ENCODE results near the gene HDX.
"Not testable (repeated sequence)": the region's sequence is repeated elsewhere in the genome, so short reads cannot be mapped to it uniquely, and the experiment has no call there.

HDX gene, protein sequence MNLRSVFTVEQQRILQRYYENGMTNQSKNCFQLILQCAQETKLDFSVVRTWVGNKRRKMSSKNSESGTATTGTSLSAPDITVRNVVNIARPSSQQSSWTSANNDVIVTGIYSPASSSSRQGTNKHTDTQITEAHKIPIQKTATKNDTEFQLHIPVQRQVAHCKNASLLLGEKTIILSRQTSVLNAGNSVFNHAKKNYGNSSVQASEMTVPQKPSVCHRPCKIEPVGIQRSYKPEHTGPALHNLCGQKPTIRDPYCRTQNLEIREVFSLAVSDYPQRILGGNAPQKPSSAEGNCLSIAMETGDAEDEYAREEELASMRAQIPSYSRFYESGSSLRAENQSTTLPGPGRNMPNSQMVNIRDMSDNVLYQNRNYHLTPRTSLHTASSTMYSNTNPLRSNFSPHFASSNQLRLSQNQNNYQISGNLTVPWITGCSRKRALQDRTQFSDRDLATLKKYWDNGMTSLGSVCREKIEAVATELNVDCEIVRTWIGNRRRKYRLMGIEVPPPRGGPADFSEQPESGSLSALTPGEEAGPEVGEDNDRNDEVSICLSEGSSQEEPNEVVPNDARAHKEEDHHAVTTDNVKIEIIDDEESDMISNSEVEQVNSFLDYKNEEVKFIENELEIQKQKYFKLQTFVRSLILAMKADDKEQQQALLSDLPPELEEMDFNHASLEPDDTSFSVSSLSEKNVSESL

DNA sequence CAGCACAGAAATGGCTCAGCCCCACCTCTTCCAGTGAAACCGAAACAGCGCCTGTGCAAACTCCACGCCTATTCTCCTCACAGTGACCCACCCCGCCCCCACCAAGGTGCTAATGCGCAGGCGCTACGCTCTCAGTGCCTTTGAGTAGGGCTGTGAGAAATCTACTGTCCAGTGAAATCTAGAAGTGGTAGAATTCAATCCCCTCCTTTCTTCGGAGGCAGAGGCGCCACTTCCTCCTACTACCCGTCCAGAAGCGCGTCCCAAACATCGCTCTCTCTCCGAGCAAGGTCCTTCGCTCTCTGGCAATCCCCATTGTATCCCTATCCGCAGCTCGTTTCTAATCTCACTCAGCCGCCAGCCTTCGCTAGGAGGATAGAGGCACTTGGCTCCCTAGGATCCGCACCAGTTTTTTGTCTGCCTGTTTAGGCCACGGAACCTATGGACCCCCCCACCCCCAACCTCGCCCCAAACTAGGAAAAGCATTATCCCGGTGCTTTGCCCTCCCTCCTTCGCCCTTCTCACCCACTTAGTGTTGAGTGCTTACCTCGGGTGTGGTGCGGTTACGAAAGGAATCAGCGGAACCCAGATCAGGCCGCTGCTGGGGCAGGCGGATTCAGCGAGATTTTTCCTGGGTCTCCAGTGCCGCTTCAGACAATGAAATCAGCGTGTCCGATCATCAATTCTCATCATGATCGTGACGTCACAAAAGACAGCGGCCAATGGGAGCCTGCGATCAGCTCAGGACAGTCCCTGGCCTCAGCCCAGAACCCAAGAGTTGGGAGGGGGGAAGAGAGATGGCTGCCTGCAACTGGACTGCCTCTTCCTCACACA, at the start of gene HDX:
Gene HDX (minus strand): TSS at position 656 of the 831 bp plus-strand sequence. CDS start 27,056 bp downstream, outside the sequence.
- DNase-seq (ENCODE audit: low read depth), result peak; percentile 54

DNA sequence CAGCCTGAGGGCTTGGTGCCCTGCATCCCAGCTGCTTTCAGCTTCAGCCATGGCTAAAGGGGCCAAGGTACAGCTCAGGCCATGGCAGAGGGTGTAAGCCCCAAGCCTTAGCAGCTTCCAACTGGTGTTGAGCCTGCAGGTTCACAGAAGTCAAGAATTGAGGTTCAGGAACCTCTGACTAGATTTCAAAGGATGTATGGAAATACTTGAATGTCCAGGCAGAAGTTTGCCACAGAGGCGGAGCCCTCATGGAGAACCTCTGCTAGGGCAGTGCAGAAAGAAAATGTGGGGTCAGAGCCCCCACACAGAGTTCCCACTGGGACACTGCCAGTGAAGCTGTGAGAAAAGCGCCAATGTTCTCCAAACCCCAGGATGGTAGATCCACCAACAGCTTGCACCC, 39.1 kb upstream of the HDX start:
- not testable (repeated sequence) for DNase-seq (ENCODE audit: low read depth)

DNA sequence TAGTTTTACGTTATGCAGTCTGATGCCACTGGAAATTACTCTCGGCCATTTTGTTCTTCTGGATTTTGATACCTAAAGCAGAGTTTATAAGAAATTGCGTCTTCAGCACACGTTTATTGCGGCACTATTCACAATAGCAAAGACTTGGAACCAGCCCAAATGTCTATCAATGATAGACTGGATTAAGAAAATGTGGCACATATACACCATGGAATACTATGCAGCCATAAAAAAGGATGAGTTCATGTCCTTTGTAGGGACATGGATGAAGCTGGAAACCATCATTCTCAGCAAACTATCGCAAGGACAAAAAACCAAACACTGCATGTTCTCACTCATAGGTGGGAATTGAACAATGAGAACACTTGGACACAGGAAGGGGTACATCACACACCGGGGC, 35.4 kb upstream of the HDX start:
- DNase-seq (ENCODE audit: low read depth), result not testable (repeated sequence)

DNA sequence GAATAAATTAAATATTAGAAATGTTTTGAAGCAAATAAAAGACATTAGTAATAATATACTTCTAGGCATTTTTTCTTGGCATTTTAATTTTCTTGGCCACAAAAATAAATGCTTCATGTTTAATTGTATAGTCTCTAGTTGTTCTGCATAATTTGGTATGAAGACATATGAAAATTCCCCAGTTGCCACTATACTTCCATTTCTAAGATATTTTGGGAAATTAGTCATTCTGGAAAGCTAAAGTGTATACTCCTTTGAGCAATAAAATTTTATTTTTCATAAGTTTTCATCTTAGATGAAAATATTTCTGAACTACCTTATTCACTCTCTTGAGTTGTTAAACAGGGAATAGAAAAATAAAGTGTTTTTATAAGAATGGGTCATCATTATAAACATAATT, 13.8 kb downstream of the HDX start:
- DNase-seq (ENCODE audit: low read depth), result no peak

DNA sequence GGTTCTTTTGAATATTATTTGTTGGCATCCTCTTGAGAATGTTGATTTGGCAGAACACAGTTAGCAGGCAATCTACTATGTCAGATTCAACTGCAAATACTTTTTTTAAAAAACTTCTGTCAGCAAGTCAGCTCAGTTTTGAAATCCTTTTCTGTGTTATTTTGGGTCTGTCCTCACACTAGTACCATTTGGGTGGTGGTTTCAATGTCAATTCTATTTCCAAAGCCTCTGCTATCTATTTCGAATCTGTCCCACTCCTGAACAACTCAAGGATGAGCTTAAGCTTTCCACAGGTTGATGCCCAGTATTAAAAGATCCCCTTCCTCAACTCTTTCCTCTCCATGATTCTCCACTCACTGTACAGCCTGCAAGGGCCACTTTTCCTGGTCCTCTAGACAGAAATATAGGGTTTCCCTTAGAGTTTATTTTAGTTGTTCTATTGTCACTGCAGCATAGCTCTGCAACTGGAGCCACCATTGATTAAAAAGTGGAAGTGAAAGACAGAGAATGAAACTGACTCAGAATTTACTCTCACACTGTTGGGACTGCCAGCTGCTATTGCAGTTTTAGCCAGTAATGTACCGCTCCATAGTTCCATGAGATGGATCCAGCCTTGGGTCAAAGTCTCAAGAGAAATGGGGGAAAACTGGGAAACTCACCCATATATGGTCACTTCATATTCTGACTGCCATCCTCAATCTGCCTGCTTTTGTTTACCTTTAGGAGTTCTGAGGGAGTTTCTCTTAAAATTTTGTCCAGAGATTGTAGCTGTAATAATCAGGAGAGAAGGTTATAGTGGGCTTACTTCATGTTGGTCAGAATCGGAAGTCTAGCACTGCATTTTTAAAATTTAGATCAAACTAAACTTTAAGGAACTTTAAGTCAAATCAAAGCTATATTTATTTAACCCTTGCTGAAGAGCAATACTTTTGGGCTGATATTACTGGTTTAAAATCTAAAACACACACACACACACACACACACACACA, 14.6 kb downstream of the HDX start:
- DNase-seq (ENCODE audit: low read depth), result no peak

DNA sequence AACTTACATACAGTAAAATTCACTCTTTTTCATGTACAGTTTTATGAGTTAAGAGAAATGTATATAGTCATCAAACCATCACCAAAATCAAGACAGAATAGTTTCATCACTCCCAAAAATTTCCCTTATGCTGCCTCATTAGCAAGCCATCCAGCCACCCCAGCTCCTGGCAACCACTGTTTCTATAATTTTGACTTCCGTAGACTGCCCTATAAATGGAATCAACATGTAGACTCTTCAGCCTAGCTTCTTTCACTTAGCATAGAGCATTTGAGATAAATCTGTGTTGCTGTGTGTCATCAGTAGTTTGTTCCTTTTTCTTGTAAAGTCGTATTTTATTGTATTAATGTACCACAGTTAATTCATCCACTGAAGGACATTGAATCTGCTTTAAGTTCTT, 23.2 kb downstream of the HDX start:
- DNase-seq (ENCODE audit: low read depth), result no peak

DNA sequence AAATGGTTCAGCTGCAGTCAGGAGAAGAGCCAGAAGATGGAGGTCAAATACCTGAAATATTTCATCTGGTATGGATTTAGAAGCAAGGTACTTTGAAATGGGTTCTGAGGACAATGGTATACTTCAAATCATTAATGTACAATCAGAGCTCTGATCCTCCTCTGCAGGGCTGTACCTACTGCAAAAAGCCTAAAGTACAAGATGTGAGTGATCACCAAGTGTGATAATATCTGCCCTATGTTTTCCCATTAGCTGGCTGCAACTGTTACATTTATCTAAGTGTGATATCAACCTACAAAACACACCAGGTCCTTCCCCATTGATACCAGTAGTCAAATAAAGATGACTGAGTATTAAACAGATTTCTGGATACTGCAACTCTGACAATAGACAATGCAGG, 25.1 kb downstream of the HDX start:
- no peak for DNase-seq (ENCODE audit: low read depth)

DNA sequence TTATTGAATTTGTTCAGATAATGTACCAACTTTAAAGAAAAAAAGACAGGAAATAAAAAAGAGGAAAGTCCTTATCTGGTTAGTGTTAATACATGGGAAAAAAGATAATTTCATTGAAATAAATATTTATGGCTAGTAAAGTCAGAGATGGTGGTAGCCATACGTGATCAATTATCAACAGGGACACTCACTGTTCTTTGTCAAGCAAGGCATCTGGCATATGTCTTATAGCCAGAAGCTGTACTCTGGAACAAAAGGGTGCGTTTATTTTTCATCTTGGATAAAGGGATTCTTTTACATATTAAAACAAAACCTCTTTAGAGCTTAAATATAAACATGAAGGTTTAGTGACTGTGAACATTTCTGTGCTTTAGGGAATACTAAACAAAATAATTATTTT, 26.7 kb downstream of the HDX start:
- no peak for DNase-seq (ENCODE audit: low read depth)

DNA sequence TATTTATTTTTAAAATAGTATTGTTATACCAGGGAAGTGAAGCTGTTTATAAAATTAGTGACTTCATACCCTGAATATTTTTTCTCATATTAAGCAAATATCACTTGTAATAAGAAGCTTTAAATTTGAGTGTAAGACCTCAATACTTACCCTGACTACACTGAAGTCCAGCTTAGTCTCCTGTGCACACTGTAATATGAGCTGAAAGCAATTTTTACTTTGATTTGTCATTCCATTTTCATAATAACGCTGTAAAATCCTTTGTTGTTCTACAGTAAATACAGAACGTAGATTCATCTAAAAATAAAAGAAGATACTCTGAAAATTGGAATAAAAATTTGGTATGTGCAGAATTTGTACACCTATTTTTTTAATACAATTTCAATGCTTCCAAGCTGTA, 27.2 kb downstream of the HDX start:
- no peak for DNase-seq (ENCODE audit: low read depth)

DNA sequence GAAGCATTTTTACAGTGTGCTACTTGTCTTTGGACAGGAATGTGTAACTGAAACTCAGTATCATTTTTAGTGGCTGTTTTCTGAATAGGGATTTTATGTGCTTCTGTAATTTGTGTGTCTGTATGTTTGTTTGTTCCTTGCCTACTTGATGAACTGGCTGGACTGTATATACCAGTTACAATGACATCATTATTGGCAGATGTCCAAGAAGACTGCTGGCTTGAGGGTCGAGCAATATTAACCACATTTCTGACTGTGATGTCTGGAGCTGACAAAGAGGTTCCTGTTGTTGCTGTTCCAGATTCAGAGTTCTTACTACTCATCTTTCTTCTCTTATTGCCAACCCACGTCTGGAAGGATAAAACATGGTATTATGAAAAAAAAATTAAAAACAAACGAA, 33.0 kb downstream of the HDX start:
- DNase-seq (ENCODE audit: low read depth), result peak; percentile 30

DNA sequence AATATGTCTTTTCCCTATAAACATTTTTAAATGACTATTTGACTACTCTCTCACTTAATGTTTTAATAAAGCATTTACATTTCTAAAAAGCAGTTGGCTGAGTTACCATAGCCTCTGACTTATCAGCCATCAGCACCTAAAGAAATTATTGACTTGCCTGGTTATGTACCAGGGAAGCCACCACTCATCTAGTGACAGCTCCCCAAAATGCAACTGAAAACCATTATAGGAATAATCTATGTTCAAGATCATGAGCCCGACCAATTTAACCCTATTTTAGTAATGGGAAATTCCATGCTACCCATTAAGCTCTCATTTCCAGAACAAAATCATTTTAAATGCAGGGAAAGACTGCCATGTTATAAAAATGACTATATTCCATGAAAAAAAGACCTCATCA, 34.4 kb downstream of the HDX start:
- no peak for DNase-seq (ENCODE audit: low read depth)

DNA sequence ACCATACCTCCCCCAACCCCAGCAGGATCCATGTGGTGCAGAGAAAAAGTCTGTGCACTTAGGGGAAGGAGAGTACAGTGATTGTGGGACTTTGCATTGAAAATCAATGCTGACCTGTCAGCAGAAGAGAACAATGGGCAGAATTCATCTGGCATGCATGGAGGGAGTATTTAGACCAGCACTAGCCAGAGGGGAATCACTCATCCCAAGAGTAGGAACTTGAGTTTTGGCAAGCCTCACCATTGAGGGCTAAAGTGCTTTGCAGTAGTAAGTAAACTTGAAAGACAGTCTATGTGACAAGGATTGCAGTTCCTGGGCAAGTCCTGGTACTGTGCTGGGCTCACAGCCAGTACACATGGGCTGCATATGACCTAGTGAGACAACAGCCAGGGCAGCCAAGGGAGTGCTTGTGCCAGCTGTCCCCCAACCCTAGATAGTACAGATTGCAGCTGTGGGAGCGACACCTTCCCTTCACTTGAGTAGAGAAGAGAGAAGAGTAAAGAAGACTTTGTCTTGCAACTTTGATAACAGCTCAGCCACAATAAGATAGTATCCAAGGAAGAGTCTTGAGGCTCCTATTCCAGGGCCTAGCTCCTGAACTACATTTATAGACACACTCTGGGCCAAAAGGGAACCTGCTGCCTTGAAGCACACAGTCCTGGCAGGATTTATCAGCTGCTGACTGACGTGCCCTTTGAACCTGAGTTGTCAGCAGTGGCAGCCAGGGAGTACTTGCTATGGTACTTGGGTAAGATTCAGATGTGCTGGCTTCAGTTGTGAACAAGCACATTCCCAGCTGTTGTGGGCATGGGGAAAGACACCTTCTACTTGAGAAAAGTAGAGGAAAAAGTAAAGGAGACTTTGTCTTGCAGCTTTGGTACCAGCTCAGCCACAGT, 48.7 kb downstream of the HDX start:
- DNase-seq (ENCODE audit: low read depth), result no peak

DNA sequence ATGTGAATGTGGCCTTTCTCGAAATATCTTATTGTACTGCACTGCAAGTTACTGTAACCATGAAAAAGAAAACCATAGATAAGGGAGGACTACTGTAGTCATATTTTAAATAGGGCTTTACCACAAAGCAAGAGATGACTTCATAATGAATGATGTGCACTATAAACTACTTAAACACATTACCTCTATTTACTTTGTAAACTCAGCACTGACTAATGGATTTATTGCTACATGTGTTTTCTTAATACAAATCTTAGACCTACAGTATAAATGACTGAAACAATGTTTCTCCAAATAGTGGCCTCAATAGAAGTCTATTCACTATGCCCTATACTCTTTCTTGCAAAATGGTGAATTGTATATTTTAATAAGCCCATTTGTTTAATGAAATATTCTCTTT, 61.1 kb downstream of the HDX start:
- DNase-seq (ENCODE audit: low read depth), result no peak

DNA sequence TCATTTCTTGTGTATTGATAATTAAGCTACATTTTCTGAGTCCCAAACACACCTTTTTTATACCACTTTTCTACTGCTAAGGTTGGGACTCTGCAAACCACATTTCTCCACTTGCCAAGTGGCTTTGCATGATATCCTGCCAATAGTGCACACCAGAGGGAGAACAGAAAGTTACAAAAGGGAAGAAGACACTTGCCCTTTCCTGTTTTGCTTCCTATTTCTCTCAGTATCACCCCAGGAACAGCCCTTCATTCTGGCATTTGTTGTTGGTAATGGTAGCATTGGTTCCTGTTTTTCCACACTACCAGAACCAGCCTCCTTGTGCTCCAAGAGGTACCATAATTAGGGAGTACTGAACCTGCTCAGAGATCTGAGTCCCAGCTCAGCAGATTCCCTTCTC, 87.1 kb downstream of the HDX start:
- no peak for DNase-seq (ENCODE audit: low read depth)

DNA sequence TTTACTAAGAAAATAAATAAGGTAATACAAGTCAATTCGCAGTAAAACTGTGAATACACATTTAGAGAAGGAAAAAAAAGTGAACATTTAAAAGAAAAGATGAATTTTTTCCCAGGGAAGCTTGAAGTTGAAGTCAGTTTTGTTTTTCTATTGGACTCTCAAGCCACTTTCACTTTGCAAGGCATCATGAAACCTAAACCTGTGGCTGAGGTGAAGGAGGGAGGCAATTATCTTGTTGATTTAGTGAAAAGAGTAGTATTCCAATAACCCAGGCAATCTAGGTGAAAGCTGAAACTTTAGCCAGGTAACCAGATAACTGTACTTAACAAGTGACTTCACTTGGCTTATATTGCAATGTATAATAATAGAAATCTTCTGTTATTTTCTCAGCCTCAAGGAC, 138.6 kb downstream of the HDX start:
- DNase-seq (ENCODE audit: low read depth), result no peak

DNA sequence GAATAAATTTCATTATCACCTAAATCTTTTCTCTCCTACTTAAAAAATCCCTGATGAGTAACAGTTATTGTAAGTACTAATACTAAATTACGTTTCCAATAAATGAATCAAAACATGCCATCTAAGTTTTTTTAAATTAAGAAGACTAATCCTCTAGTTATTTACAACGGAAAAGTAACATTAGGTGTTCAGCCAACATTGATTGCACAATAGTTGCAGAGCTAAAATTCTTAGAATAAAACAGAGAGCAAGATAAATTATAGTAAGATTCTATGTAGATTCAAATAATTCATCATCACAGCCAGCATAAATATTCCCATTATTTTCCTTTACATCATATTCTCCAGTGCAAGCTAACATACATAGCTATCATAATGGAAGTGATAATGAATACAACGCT, 139.2 kb downstream of the HDX start:
- no peak for DNase-seq (ENCODE audit: low read depth)

DNA sequence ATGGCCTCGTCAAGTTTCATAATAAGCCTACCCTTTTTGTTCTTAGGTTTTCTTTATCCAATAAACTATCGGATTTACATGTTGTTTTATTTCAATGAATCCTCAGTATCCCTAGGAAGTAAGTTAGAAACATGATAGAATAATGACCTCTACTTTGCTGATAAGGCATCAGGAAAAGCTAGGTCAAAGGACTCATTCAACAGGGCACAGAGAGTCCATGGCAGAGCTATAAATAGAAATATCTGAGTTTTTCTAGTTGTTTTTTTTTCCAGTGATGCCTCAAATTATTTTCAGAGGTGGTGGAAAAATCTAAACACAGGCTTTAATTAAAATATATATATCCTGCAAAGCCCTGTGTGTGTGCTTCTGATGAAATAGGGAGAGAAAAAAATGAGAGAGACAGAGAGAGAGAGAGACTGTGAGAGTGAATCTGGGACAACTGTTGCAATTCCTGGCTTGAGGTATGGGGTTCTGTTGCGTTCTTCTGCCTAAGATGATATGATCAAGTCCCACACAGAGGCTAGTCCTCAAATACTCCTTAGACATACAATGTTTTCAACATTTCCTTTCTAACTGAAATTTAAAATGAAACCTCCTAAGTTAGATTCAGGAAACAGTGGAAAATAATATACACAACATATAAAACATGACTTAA, 139.9 kb downstream of the HDX start:
- no peak for DNase-seq (ENCODE audit: low read depth)

DNA sequence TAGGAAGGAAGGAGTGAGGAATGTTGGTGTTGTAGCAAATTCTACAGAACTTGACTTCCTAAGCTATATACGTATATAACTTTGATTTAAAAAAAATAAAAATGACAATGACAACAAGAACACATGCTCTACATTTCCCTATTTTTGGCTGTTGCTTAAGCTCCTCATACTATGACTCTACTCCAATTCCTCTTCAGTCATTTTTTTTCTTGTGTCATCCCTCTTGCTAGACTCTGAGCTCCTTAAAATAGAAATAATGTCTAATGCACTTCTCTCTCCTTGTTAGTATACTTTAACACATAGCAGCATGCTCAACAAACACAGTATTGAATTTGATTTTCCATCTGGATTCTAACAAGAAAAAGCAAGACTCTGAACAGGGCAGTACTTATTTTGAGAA, 144.0 kb downstream of the HDX start:
- DNase-seq (ENCODE audit: low read depth), result no peak

DNA sequence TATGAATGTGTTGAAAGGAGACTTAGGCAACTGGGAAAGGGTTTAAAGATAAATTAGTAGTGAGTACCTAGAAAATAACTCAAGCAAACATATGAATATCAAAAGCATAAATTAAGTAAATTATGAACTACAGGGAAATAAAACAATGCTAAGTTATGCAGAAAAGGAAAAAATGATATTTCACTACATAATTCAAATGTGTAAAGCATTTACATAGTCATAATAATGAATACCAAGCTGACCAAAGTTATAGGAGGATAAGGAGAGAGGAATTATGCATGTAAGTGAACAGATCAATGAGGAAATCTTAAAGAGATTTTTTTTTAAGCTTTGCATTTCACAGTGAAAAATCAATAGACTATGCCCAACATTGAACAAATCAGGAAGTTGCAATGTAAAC, 145.0 kb downstream of the HDX start:
- DNase-seq (ENCODE audit: low read depth), result no peak

DNA sequence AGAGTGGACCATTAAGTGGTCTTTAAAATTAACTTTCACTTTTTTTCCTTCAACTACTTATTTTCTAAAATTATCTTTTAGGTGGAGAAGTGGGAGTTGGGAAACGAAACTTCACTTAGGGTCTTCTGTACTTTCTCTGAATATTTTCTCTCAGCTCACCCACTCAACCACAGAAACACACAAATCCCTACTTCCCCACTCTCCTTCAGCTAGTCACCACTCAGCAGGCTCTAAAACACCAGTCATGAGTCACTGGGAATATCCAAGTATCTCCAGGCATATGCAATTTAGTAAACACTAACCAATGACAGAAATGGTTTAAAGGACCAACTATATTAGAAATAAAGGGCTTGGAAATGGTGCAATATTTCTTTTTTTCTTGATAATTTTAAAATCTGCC, 161.3 kb downstream of the HDX start:
- peak; percentile 30 for DNase-seq (ENCODE audit: low read depth)

All from non-pigmented ciliary epithelial cell (primary cell).